HL-60/S4 treated with phorbol 12-myristate 13-acetate at 8.2 ng/mL for 4 days and 3 days (cell line): ENCODE measurements around the gene RPS28.

Experiments
- in situ Hi-C: fragments of 300-500 bp; cut with MboI; formaldehyde crosslinking; loops from 2 replicates; pipeline ENCODE4 v1.15.0; 2022; ENCODE audit warnings: low sequenced_read_pairs

Gene RPS28

DNA sequence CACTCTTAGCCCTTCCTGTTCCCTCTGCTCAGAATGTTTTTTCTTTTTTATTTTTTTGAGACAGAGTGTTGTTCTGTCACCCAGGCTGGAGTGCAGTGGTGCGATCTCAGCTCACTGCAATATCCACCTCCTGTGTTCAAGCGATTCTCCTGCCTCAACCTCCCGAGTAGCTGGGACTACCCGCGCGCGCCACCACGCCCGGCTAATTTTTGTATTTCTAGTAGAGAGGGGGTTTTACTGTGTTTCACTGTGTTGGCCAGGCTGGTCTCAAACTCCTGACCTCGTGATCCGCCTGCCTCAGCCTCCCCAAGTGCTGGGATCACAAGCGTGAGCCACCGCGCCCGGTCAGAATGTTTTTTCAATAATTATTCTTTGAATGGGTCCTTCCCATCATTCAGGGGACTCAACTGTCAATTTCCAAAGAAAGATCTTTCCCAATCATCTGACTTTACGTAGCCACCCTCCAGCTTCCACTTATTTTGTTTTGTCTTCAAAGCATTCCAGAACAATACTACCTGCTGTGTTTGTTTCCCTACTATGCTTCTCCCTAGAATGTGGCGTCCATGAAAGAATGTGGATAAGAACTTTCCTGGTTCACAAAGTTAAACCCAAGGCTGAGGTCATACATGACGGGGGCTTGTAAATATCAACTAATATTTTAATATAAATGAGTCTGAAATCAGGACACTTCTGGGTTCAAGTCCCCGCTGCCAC lies 1.3 kb upstream of the RPS28 start:
- in situ Hi-C loops = no loop called here

DNA sequence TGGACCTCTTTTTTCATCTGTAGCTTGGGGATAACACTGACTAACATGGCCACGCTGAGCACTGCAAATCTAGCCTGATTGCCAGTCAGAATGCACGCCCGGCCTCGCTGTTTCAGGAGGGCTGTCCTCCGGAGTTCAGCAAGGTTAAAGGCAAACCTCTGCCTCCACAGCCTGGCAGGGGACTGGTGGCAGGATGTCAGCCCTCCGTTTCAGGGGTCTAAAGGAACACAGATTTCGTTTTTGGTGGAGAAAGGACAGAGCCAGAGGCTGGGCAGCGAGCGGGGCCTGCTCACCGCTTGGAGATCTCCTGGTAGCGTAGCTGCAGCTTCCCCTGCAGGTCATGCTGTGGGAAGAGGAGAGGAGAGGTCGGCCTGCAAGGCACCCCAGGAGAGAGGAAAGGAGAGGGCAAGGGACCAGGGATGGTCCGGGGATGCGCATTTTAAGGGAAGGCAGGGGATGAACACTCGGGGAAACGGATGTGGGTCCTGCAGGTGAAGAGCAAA lies 681 bp upstream of the RPS28 start:
- in situ Hi-C loops = no loop called here

DNA sequence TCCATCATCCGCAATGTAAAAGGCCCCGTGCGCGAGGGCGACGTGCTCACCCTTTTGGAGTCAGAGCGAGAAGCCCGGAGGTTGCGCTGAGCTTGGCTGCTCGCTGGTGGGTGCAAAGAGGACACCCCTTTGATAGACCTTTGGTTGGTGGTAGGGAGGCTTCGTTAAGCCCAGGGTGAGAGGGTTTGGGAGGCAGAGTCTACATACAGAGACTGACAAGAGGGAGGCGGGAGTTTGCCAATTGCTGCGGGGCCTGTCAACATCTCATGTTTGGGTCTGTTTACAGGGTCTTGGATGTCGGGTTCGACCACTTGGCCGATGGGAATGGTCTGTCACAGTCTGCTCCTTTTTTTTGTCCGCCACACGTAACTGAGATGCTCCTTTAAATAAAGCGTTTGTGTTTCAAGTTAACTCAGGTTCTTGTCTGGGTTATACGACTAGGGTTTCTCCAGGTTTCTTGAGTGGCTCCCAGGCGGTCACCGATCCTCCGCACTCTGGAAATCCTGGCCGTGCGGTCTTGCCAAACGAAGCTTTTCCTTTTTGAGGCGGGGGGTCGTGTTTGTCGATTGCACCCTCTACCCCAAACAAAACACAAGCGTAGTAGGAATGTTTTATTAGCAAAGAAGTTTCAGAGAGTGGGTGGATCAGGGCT lies 816 bp downstream of the RPS28 start:
- in situ Hi-C loops = no loop called here

DNA sequence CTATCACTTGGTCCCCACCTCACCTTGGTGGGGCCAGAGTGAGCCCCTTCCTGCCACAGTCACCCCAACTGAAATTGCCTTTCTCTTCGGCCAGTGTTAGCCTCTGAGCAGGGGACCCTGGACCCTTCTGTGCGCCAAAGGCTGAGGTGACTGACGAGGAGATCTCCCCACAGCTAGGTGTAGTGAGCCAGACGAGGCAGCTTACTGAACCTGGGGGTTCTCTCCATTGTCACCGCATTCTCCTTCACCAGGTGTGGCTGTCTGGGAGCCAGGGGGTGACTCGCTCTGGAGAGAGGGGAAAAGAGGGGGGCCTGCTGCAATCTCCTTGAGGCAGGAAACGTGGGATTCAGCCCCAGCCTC lies 1.3 kb downstream of the RPS28 start:
- in situ Hi-C loops = no loop called here

DNA sequence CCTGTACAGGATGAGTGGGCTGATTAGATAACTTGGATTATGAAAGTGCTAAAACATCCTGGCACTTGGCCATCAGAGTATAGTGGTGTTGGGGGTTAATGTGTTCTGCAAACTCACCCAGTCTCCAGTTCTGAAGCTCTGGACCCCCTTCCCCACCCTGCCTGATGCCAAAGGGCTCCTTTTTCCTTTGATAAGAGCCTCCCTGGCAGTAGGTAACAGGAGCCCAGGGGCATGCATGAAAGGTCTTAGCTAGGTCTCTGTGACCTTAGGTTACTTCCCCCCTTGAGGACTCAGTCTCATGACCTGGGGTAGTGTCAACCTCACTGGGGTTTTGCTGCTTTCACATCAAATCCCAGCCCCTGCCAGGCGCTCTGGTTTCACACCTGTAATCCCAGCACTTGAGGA lies 2.5 kb downstream of the RPS28 start:
- in situ Hi-C loops = no loop called here

DNA sequence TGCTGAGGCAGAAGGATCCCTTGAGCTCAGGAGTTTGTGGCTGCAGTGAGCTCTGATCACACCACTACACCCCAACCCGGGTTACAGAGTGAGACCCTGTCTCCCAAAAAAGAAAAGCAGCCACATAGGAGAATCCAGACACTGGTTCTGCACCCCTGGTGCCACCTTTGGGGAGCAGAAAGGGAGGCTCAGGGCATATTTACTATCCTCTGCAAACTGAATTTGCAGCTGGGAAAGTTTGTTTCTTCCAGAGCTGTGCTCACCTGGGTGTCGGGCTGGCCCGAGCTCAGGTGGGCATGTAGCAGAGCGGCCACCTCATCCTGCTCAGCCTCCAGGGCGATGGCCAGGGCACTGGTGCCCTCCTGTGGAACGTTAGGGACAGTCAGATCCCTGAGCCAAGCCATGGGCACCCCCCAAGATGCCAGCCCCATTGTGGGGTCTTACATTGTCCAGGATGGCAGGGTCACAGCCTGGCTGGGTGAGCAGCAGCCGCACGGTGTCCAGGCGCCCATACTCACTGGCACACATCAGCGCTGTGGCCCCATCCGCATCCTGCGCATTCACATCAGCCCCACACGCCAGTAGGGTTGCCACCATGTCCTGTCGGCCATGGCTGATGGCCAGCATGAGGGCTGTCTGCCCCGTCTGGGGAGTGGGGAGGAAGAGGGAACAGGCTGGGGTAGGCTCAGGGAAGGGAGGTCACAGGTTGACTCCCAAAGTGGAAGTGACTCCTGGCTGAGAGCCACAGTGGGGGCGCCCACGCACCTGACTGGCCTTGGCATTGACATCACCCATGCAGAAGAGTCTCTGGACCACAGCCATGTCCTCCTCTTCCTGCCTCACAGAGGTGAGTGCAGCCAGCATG lies 3.1 kb downstream of the RPS28 start:
- in situ Hi-C loops = no loop called here

DNA sequence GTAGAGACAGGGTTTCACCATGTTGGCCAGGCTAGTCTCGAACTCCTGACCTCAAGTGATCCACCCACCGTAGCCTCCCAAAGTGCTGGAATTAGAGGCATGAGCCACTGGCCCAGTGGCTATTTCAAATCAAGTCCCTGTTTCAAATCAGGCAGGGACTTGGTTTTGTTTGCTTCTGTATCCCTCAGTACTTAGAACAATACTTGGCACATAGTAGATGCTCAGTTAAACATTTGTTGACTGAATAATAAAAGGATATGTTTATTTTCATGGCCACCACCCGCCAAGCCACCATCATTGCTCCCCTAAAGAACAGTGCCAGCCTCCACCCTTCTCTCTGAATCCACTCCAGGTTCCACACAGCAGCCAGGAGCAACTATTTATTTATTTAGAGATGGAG lies 4.2 kb downstream of the RPS28 start:
- in situ Hi-C loops = no loop called here

DNA sequence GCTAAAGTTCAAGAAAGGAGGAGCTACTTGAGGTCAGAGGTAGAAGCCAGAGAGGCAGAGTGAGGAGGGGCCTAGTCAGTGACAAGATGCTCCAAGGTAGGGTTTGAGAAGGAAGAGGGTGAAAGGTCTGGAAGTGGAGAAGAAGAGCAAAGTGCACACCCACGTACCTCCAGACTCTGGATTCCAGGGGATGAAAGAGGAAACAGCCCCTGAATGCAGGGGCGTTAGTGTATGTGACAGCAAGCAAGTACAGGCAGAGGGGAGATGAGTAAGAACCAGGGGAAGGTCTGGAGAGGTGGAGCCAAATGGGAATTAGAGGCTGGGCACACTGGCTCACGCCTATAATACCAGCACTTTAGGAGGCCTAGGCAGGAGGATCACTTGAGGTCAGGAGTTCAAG lies 8.7 kb downstream of the RPS28 start:
- in situ Hi-C loops = no loop called here

DNA sequence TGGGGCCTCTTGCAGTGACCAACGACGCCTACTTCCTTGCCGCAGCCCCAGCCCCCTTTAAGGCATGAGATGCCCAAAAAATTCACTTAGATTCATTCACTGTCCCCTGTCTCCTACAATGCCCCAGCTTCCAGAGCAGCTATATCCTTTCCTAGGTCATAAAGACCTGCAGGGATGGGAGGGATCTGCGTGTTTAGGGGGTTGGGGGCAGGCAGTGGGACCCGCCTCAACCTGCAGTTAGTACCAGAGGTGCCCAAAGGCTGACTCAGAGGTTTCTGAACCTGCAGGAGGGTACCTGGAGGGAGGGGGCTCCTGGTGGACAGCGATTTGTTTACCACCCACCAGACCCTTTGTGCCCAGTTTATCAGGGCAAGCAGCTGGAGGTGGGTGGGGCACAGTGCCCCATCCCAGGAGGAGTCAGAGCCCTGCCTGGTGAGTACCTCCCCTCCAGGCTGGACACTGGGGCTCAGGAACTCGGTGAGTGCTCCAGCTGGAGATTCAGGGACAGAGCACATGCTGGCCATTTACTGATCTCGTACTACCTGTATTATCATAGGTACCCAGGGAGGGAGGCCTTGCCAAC lies 10.1 kb downstream of the RPS28 start:
- in situ Hi-C loops = no loop called here

DNA sequence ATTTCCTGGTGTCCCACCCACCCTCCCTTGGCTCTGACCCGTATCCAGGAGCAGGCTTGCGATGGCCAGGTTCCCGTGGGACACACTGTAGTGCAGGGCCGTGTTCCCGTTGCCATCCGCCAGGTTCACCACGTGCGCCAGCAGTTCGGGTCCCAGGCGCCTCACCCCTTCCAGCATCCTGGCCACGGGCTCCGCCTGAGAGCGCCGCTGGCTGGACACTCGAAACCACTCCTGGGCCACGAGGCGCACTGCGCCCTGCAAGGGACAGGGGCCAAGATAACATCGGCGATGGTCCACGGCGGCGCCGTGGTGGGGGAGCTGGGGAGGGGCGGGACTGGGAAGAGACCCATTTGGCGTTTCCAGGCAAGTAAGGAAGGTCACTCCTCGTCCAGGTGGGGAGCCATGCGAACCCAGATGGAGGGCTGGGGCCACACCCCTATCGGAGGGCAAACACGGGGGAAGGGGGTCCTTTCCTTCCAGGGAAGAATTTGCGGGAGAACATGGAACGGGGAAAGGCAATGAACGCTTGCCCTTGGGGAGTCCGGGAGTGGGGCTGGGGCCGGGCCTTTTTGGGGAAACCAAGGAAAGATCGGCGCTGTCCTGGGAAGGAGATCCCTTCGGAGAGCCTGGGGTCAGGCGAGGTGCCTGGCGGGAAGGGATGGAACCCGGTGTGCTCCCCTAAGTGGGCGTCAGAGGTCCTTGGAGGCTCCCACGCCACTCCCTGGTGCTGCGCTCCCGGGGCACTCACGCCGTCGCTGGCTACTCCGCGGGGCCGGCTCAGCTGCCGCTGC lies 11.9 kb downstream of the RPS28 start:
- in situ Hi-C loops = no loop called here

DNA sequence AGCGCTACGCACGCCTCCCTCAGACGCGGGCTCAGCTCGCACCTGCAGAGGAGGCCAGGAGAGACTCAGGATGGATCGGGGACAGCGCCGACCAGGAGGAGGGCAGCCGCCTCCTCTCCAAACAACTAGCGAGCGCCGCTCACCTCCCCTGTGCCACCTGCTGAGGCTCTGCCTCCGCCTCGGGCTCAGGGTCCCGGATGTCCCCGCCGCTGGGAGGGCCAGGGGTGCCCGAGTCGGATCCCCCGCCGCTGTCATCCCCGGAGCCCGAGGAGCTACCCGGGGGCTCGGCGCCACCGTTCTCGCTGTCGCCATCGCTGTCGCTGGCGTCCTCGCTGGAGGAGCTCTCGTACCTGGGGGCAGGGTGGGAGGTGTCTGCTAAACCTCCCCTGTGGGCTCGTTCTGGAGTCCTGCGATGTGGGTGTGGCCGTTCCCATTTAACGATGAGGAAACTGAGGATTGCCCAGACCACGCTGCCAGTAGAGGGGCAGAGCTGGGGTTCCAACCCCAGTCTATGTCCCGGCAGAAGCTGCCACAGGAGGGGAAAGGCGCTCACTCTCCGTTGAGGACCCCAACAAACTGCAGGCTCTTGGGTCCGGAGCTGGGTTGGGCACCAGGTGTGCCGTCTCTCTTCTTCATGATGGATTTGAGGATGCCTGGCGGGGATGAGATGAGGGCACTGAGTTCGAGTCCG lies 12.6 kb downstream of the RPS28 start:
- in situ Hi-C loops = no loop called here

DNA sequence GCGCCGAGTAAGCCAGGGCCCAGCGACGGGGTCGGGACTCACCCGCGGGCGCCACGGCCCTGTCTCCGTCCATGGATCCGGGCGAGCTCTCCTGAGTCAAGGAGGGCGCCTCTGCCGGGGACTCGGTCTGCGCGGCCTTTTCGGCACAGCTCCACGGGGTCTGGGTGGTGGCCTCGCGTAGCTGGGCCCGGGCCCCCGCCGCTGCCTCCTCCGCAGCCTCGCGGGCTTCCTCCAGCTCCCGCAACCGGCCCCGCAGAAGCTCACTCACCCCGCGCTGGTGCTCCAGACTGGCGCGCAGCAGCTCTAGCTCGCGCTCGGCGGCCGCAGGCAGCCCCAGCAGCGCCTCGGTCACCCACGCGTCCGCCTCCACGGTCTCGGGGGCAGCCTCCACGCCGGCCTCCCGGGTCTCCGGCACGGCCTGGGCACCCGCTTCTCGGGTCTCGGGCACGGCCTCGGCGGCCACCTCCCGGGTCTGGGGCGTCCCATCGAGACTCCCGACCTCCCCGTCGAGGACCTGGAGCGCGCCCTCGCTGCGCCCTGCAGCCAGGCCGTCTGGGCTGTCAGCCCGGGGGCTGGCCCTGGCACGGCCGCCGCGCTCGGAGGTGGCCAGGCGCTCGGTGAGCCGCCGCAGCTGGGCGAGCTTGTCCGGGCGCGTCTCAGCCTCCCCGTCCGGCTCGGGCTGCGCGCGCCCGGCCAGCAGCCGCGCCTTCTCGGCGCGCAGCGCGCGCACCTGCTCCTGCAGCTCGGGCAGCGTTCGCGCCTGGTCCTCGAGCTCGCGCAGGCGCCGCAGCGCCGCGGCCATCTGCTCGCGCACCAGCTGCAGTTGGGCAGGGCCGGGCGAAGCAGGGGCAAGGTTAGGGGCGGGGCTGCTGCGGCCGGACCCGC lies 13.4 kb downstream of the RPS28 start:
- in situ Hi-C loops = no loop called here

DNA sequence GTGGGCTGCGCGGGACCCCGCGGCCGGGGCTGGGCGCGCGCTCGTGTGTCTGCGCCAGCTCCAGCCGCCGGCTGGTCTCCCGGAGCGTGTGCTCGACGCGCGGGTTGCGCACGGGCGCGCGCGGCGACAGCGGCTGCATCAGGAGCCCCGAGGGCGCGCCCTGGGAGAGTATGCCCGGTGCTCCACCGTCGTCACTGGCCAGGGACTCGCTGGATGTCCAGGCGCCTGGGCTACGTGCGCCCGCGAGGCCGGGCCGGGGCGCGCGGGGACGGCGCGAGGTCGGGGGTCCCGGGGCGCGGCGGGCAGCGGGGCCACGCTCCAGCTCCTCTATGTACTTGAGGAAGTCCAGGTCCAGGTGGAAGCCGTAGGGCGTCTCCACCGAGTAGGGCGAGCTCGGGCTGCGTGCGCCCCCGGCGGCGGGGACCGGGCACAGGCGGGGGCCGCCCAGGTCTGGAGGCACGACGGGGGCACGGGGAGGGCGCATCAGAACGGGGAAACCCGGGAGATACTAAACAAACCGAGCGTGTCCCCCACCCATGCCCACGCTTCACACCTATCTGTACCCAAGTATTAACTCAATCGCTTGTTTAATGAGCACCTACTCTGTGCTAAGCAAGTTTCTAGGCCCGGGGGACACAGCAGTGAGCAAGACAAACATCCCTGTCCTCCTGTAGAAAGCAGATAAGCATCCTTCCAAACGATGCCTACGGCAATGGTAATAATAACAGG lies 14.2 kb downstream of the RPS28 start:
- in situ Hi-C loops = no loop called here

DNA sequence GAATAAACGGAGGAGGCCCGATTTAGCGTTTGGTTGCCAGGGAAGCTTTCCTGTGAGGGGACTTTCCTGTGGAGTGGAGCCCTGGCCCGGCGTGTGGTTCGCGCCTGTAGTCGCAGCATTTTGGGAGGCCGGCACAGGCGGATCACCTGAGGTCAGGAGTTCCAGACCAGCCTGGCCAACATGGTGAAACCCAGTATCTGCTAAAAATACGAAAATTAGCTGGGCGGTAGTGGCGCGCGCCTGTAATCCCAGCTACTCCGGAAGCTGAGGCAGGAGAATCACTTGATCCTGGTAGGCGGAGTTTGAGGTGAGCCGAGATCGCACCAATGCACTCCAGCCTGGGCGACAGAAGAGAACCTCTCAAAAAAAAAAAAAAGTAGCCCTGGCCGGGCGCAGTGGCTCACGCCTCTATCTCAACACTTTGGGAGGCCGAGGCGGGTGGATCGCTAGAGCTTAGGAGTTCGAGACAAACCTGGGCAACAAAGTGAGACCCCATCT lies 14.8 kb downstream of the RPS28 start:
- in situ Hi-C loops = no loop called here

DNA sequence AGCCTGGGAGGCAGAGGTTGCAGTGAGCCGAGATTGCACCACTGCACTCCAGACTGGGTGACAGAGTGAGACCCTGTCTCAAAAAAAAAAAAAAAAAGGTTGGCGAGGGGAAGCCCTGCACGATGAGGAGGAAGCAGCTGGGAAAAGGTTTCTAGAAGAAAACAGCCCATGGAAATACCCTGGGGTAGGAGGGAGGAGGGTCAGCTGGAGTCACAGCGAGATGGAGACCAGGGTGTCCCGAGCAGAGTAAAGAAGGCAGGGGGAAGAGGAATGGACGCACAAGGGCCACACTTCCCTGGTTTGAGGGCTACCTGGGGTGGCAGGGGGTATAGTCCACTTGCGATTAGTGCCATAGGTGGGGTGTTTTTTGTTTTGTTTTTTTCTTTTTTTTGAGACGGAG lies 15.4 kb downstream of the RPS28 start:
- in situ Hi-C loops = no loop called here

DNA sequence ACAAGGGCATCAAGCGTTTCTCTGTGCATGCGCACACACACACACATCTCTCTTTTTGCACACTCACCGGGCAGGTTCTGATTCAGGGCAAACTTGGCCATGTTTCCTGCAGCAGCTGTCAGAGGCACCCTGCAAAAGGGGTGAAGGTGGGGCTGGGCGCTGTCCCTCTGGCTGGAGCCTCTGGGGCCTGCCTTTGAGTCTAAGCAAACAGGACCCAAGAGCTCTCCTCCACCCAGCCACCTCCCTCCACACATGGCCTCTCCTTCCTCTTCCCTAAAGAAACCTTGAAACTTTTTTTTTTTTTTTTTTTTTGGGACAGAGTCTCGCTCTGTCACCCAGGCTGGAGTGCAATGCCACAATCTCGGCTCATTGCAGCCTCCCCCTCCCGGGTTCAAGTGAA lies 16.4 kb downstream of the RPS28 start:
- in situ Hi-C loops = no loop called here

DNA sequence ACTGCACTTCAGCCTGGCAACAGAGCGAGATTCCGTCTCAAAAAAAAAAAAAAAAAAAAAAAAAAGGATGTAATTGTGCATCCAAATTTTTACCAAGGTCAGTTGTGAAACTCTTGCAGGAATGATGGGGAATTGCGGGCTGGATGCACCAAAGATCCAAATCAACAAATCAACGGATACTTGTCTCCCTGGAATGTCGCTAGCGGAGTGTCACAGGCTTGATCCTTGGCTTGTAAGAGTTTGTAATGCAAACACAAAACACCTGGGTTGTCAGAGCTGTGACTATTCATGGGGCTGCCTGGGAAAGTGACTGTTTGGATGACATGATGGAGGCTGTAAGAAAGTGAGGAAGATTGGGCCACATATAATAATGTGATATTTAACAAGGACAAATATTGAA lies 17.5 kb downstream of the RPS28 start:
- in situ Hi-C loops = no loop called here
